Measurements from ENCODE around the gene MRPL9. TPM values are rescaled to one million over a fixed set of nuclear protein-coding genes. Genes with fewer than 3 reads are reported as not detected.
"Not testable (repeated sequence)": the region's sequence is repeated elsewhere in the genome, so short reads cannot be mapped to it uniquely, and the experiment has no call there.

The MRPL9 gene
- total and polyA plus RNA-seq, 4 donors = 59.1 to 91.3 (median 86.5) TPM

GRCh38 chr1:151741516-151741915 lies 21.8 kb downstream of the MRPL9 start:
- no peak overlapping the region for H3K4me3 ChIP-seq (ENCODE audit: low read depth, low read length)
- no peaks in the 10 kb centered on the region for H3K9me3 ChIP-seq (ENCODE audit: control insufficient read depth, insufficient read depth, low read length)
- H3K36me3 ChIP-seq (ENCODE audit: control insufficient read depth, insufficient read depth, low read length) = no peaks in the 10 kb centered on the region
- DNase-seq (ENCODE audit: low read depth in 4 of 6, low spot score in 6 of 6) = no peak
- no peaks in the 10 kb centered on the region for H3K27me3 ChIP-seq (ENCODE audit: control insufficient read depth, insufficient read depth, low read length)
- no peaks in the 10 kb centered on the region for H3K4me1 ChIP-seq (ENCODE audit: control insufficient read depth, insufficient read depth, low read length)
- H3K27ac ChIP-seq (ENCODE audit: low read depth, low read length) = no peak overlapping the region
- WGBS (ENCODE audit: insufficient coverage) = 84% methylated on average over 3 of the region's 4 CpGs

- 51% methylated on average over 2 of the region's 3 CpGs for WGBS (ENCODE audit: insufficient coverage)
- DNase-seq (ENCODE audit: low read depth in 4 of 6, low spot score in 6 of 6) = no peak
- H3K4me3 ChIP-seq (ENCODE audit: low read depth, low read length) = no peak overlapping the region
- H3K9me3 ChIP-seq (ENCODE audit: control insufficient read depth, insufficient read depth, low read length) = no peaks in the 10 kb centered on the region
- no peak overlapping the region for H3K27ac ChIP-seq (ENCODE audit: low read depth, low read length)
- no peaks in the 10 kb centered on the region for H3K27me3 ChIP-seq (ENCODE audit: control insufficient read depth, insufficient read depth, low read length)
- H3K36me3 ChIP-seq (ENCODE audit: control insufficient read depth, insufficient read depth, low read length) = no peaks in the 10 kb centered on the region
- H3K4me1 ChIP-seq (ENCODE audit: control insufficient read depth, insufficient read depth, low read length) = no peaks in the 10 kb centered on the region
Measured at GRCh38 chr1:151739590-151740355, 23.5 kb downstream of the MRPL9 start.

GRCh38 chr1:151737479-151737878 lies 25.8 kb downstream of the MRPL9 start:
- no peaks in the 10 kb centered on the region for H3K9me3 ChIP-seq (ENCODE audit: control insufficient read depth, insufficient read depth, low read length)
- no peaks in the 10 kb centered on the region for H3K4me1 ChIP-seq (ENCODE audit: control insufficient read depth, insufficient read depth, low read length)
- no peaks in the 10 kb centered on the region for H3K27me3 ChIP-seq (ENCODE audit: control insufficient read depth, insufficient read depth, low read length)
- no peak for DNase-seq (ENCODE audit: low read depth in 4 of 6, low spot score in 6 of 6)
- H3K4me3 ChIP-seq (ENCODE audit: low read depth, low read length) = no peak overlapping the region
- H3K36me3 ChIP-seq (ENCODE audit: control insufficient read depth, insufficient read depth, low read length) = no peaks in the 10 kb centered on the region
- no peak overlapping the region for H3K27ac ChIP-seq (ENCODE audit: low read depth, low read length)

GRCh38 chr1:151737026-151737425 lies 26.3 kb downstream of the MRPL9 start:
- Histone ChIP-seq H3K27ac (ENCODE audit: low read depth, low read length) (no peak overlapping the region), H3K9me3 (ENCODE audit: control insufficient read depth, insufficient read depth, low read length) (no peaks in the 10 kb centered on the region), H3K4me3 (ENCODE audit: low read depth, low read length) (no peak overlapping the region), H3K36me3 (ENCODE audit: control insufficient read depth, insufficient read depth, low read length) (no peaks in the 10 kb centered on the region), H3K4me1 (ENCODE audit: control insufficient read depth, insufficient read depth, low read length) (no peaks in the 10 kb centered on the region), H3K27me3 (ENCODE audit: control insufficient read depth, insufficient read depth, low read length) (no peaks in the 10 kb centered on the region)
- no peak for DNase-seq (ENCODE audit: low read depth in 4 of 6, low spot score in 6 of 6)
- 100% methylated on average over 1 of the region's 2 CpGs for WGBS (ENCODE audit: insufficient coverage)

- H3K36me3 ChIP-seq (ENCODE audit: control insufficient read depth, insufficient read depth, low read length); H3K9me3 ChIP-seq (ENCODE audit: control insufficient read depth, insufficient read depth, low read length); DNase-seq (ENCODE audit: low read depth in 4 of 6, low spot score in 6 of 6); H3K27ac ChIP-seq (ENCODE audit: low read depth, low read length); H3K27me3 ChIP-seq (ENCODE audit: control insufficient read depth, insufficient read depth, low read length); H3K4me1 ChIP-seq (ENCODE audit: control insufficient read depth, insufficient read depth, low read length); H3K4me3 ChIP-seq (ENCODE audit: low read depth, low read length): not testable (repeated sequence)
- WGBS (ENCODE audit: insufficient coverage) = 87% methylated on average over 9 of the region's 9 CpGs
Measured at GRCh38 chr1:151733995-151734394, 29.3 kb downstream of the MRPL9 start.

- peaks cover 8% of the 10 kb centered on the region for H3K4me1 ChIP-seq (ENCODE audit: control insufficient read depth, insufficient read depth, low read length)
- no peaks in the 10 kb centered on the region for H3K27me3 ChIP-seq (ENCODE audit: control insufficient read depth, insufficient read depth, low read length)
- 88% methylated on average over 2 of the region's 3 CpGs for WGBS (ENCODE audit: insufficient coverage)
- DNase-seq (ENCODE audit: low read depth in 4 of 6, low spot score in 6 of 6) = no peak
- no peak overlapping the region for H3K4me3 ChIP-seq (ENCODE audit: low read depth, low read length)
- H3K9me3 ChIP-seq (ENCODE audit: control insufficient read depth, insufficient read depth, low read length) = no peaks in the 10 kb centered on the region
- no peaks in the 10 kb centered on the region for H3K36me3 ChIP-seq (ENCODE audit: control insufficient read depth, insufficient read depth, low read length)
- no peak overlapping the region for H3K27ac ChIP-seq (ENCODE audit: low read depth, low read length)
Measured at GRCh38 chr1:151733126-151733525, 30.2 kb downstream of the MRPL9 start.

GRCh38 chr1:151729966-151730291 lies 33.4 kb downstream of the MRPL9 start:
- Histone ChIP-seq H3K36me3 (ENCODE audit: control insufficient read depth, insufficient read depth, low read length) (no peaks in the 10 kb centered on the region), H3K4me3 (ENCODE audit: low read depth, low read length) (no peak overlapping the region), H3K27me3 (ENCODE audit: control insufficient read depth, insufficient read depth, low read length) (no peaks in the 10 kb centered on the region), H3K27ac (ENCODE audit: low read depth, low read length) (no peak overlapping the region), H3K4me1 (ENCODE audit: control insufficient read depth, insufficient read depth, low read length) (peaks cover 15% of the 10 kb centered on the region), H3K9me3 (ENCODE audit: control insufficient read depth, insufficient read depth, low read length) (no peaks in the 10 kb centered on the region)
- WGBS (ENCODE audit: insufficient coverage) = 87% methylated on average over 2 of the region's 4 CpGs
- DNase-seq (ENCODE audit: low read depth in 4 of 6, low spot score in 6 of 6) = no peak

GRCh38 chr1:151729157-151729965 lies 33.9 kb downstream of the MRPL9 start:
- no peaks in the 10 kb centered on the region for H3K9me3 ChIP-seq (ENCODE audit: control insufficient read depth, insufficient read depth, low read length)
- peaks cover 15% of the 10 kb centered on the region for H3K4me1 ChIP-seq (ENCODE audit: control insufficient read depth, insufficient read depth, low read length)
- WGBS (ENCODE audit: insufficient coverage) = 45% methylated on average over 8 of the region's 10 CpGs
- no peaks in the 10 kb centered on the region for H3K36me3 ChIP-seq (ENCODE audit: control insufficient read depth, insufficient read depth, low read length)
- no peaks in the 10 kb centered on the region for H3K27me3 ChIP-seq (ENCODE audit: control insufficient read depth, insufficient read depth, low read length)
- DNase-seq (ENCODE audit: low read depth in 4 of 6, low spot score in 6 of 6) = no peak
- H3K27ac ChIP-seq (ENCODE audit: low read depth, low read length) = no peak overlapping the region
- H3K4me3 ChIP-seq (ENCODE audit: low read depth, low read length) = no peak overlapping the region

GRCh38 chr1:151728151-151729054 lies 34.9 kb downstream of the MRPL9 start:
- Histone ChIP-seq H3K4me1 (ENCODE audit: control insufficient read depth, insufficient read depth, low read length) (peaks cover 15% of the 10 kb centered on the region), H3K27ac (ENCODE audit: low read depth, low read length) (no peak overlapping the region), H3K36me3 (ENCODE audit: control insufficient read depth, insufficient read depth, low read length) (no peaks in the 10 kb centered on the region), H3K4me3 (ENCODE audit: low read depth, low read length) (no peak overlapping the region), H3K9me3 (ENCODE audit: control insufficient read depth, insufficient read depth, low read length) (no peaks in the 10 kb centered on the region), H3K27me3 (ENCODE audit: control insufficient read depth, insufficient read depth, low read length) (peaks cover 3% of the 10 kb centered on the region)
- under 1% methylated on average over 11 of the region's 19 CpGs for whole genome bisulfite sequencing (ENCODE audit: insufficient coverage)
- peak in 2 of 6 donors; percentile 89 to 95 for DNase-seq (ENCODE audit: low read depth in 4 of 6, low spot score in 6 of 6)
